ENCODE measurements around the gene MAD1L1. TPM values are rescaled to one million over a fixed set of nuclear protein-coding genes. Genes with fewer than 3 reads are reported as not detected.
A peak's percentile ranks its signal among the peaks of the same experiment; 100 is the strongest.

The MAD1L1 gene
- total RNA-seq, 4 donors from 2014 or later, result 22.3 to 56.6 (median 35.0) TPM

DNA sequence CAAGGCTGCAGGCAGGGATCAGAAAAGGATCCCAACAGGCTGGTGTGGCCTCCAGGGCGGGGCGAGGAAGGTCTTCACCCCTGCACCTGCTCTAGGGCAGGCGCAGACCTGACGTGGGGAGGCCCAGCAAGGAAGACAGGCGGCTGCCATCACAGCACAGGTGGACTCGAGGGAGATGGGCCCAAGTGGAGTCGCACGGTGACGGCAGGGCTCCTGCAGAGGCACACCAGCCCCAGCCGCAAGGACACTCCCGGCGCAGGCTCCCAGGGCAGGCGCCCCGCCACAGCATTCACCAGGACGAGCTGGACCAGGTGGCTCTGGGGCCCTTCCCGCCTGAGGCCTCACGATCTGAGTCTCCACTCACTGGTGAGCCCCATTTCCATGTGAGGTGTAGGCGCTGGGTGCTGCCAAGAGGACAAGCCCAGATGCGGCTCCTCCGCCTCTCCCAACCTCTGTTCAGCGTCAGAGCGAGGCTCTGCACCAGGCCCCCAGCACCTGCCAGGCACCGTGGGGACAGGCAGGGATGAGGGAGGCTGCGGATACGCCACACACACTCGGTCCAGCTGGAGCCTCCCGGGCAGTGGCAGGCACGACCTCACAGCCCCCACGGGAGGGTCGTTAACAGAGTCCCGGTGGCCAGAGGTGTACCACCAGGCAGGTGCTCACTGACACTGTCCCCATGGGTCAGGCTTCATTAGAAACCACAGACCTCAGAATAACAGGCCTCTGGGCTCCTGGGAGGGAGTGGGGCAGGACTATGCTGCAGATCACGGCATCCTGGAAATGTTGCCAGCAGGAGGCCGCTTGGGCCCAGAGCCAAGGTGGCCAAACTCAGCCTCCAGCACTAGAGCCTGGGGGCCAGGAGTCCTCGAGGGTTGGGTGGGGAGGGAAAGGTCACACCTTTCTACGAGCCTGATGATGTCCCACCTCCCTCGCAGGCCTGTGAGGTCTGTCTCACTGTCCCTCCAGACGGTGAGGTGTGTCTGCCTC is 111.6 kb downstream of the MAD1L1 start:
- no peaks in the 10 kb centered on the region for H3K27me3 ChIP-seq
- H3K4me3 ChIP-seq, result no peak overlapping the region
- H3K4me1 ChIP-seq, result peaks cover 0 to 25% (median 12%) of the 10 kb centered on the region in 3 donors
- H3K27ac ChIP-seq, result no peak overlapping the region
- H3K9me3 ChIP-seq, result no peaks in the 10 kb centered on the region
- TF ChIP-seq POLR2A (IDR thresholded peaks at IDR 0.05) (no peak), EP300 (IDR thresholded peaks at IDR 0.05) (no peak), POLR2AphosphoS5 (IDR thresholded peaks at IDR 0.05) (no peak)
- TF ChIP-seq, protein P1, sequence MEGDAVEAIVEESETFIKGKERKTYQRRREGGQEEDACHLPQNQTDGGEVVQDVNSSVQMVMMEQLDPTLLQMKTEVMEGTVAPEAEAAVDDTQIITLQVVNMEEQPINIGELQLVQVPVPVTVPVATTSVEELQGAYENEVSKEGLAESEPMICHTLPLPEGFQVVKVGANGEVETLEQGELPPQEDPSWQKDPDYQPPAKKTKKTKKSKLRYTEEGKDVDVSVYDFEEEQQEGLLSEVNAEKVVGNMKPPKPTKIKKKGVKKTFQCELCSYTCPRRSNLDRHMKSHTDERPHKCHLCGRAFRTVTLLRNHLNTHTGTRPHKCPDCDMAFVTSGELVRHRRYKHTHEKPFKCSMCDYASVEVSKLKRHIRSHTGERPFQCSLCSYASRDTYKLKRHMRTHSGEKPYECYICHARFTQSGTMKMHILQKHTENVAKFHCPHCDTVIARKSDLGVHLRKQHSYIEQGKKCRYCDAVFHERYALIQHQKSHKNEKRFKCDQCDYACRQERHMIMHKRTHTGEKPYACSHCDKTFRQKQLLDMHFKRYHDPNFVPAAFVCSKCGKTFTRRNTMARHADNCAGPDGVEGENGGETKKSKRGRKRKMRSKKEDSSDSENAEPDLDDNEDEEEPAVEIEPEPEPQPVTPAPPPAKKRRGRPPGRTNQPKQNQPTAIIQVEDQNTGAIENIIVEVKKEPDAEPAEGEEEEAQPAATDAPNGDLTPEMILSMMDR (IDR thresholded peaks at IDR 0.05), result no peak
- no peak for ATAC-seq
- peaks cover 0 to 37% of the 10 kb centered on the region in 2 donors for H3K36me3 ChIP-seq
- 100% methylated on average over 2 of the region's 37 CpGs; no CpG with 5 or more reads in 1 of the 2 donors for WGBS, 2 donors (ENCODE audit: low coverage in 1 of 2)

DNA sequence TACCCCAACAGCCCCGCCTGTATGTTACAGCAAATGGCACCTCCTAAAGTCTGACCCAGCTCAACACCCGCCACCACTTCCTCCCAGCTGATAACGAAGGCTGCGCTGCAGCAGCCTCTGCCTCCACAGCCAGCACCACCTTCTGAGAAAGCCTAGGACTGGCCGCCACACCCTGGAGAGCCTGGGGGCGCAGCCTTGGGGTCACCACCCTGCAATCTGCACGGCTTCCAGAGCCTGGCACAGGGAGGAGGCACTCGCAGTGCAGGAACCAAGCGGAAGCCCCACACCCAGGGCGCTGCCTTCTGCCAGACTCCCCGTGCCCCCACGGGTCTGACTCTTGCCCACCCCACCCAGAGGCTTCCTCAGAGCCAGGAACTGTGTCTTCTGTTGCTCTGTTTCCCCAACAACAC is 112.5 kb downstream of the MAD1L1 start:
- Histone ChIP-seq H3K27me3 (no peaks in the 10 kb centered on the region), H3K4me1 (peaks cover 0 to 33% (median 15%) of the 10 kb centered on the region in 3 donors), H3K27ac (no peak overlapping the region), H3K4me3 (no peak overlapping the region), H3K36me3 (peaks cover 0 to 28% of the 10 kb centered on the region in 2 donors), H3K9me3 (no peaks in the 10 kb centered on the region)
- no peak for ATAC-seq
- WGBS, 2 donors (ENCODE audit: low coverage in 1 of 2), result no CpG with 5 or more reads among the region's 12 CpGs
- TF ChIP-seq POLR2A (IDR thresholded peaks at IDR 0.05), result no peak
- TF ChIP-seq, protein P1 (IDR thresholded peaks at IDR 0.05), result no peak
- TF ChIP-seq EP300 (IDR thresholded peaks at IDR 0.05), result no peak
- no peak for TF ChIP-seq POLR2AphosphoS5 (IDR thresholded peaks at IDR 0.05)

DNA sequence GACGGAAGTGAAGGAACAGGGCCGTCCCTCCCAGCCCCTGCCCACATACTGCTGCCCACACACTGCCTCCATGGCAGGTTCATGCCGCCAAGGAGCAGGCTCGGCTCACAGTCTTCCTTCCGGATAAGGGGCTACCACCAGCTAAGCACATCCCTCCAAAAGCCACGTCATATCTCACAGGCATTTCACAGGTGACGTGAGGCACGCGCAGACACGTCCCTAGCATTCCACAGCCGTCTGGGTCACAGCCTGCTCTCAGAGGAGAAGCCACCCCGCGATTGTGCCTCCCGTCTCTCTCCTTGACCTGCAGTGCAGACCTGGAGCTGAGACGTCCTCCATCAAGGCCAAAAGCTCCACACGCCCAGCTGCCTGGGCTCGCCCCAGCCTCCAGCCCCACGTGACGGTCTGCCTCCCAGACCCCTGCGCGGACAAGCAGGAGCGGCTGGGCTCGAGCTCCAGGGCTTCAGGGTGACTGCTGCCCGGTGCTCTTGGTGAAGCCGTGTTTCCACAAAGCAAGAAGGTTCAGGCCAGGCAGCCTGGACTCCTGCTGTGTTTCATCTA is 114.0 kb downstream of the MAD1L1 start:
- H3K27me3 ChIP-seq, result no peaks in the 10 kb centered on the region
- no peak overlapping the region for H3K27ac ChIP-seq
- H3K4me1 ChIP-seq, result peaks cover 0 to 33% (median 15%) of the 10 kb centered on the region in 3 donors
- H3K4me3 ChIP-seq, result no peak overlapping the region
- ATAC-seq, result no peak
- H3K9me3 ChIP-seq, result no peaks in the 10 kb centered on the region
- peaks cover 0 to 13% of the 10 kb centered on the region in 2 donors for H3K36me3 ChIP-seq
- WGBS, 2 donors (ENCODE audit: low coverage in 1 of 2), result no CpG with 5 or more reads among the region's 25 CpGs
- TF ChIP-seq, protein P1 (IDR thresholded peaks at IDR 0.05), result no peak
- TF ChIP-seq POLR2AphosphoS5 (IDR thresholded peaks at IDR 0.05) (no peak), EP300 (IDR thresholded peaks at IDR 0.05) (no peak), POLR2A (IDR thresholded peaks at IDR 0.05) (no peak)

- TF ChIP-seq POLR2A (IDR thresholded peaks at IDR 0.05), result no peak
- TF ChIP-seq EP300 (IDR thresholded peaks at IDR 0.05), result no peak
- TF ChIP-seq, protein P1 (IDR thresholded peaks at IDR 0.05), result no peak
- no peak for TF ChIP-seq POLR2AphosphoS5 (IDR thresholded peaks at IDR 0.05)
- H3K4me3 ChIP-seq, result no peak overlapping the region
- peak overlapping the region in 1 of 4 donors; percentile 9 for H3K27ac ChIP-seq
- H3K27me3 ChIP-seq, result no peaks in the 10 kb centered on the region
- no CpG with 5 or more reads among the region's 11 CpGs for WGBS, 2 donors (ENCODE audit: low coverage in 1 of 2)
- peaks cover 0 to 33% (median 15%) of the 10 kb centered on the region in 3 donors for H3K4me1 ChIP-seq
- H3K9me3 ChIP-seq, result no peaks in the 10 kb centered on the region
- no peak for ATAC-seq
- H3K36me3 ChIP-seq, result peaks cover 0 to 6% of the 10 kb centered on the region in 2 donors
These were observed 114.7 kb downstream of the MAD1L1 start for GRCh38 chr7:2118056-2118455.
